Adrenal gland (tissue), 12 donors: Measurements from ENCODE around the gene MRPL10. TPM values are rescaled to one million over a fixed set of nuclear protein-coding genes. Genes with fewer than 3 reads are reported as not detected.
A peak's percentile ranks its signal among the peaks of the same experiment; 100 is the strongest.

ENCODE experiments used
- DNase-seq, 7 donors: peaks; one replicate each; pipeline ENCODE4 v3.0.0-alpha.2; 2019 to 2020
- H3K27ac ChIP-seq, 5 donors: fragments of 200-600 bp; sonication (generic) in 4 of 5; 1 replicate in 3 of 5; 2 replicates in 2 of 5; pipeline versions ENCODE4 v1.5.1 to v1.8.0; 2016 to 2020; ENCODE audit warnings: mild to moderate bottlenecking in 1 of 5
- H3K27me3 ChIP-seq: fragments of 200-600 bp; 2 replicates; pipeline ENCODE4 v1.8.0; 2021
- H3K36me3 ChIP-seq, 2 donors: fragments of 200-600 bp; replicated peaks in 1 of 2; 1 replicate in 1 of 2; 2 replicates in 1 of 2; pipeline versions ENCODE4 v1.5.1 to v1.8.0; 2018 to 2022
- H3K4me1 ChIP-seq, 2 donors: fragments of 200-600 bp; replicated peaks in 1 of 2; 1 replicate in 1 of 2; 2 replicates in 1 of 2; pipeline versions ENCODE4 v1.5.1 to v1.8.0; 2018 to 2021
- H3K4me3 ChIP-seq, 4 donors: fragments of 200-600 bp; sonication (generic) in 3 of 4; one replicate each; pipeline ENCODE4 v1.5.1; 2016 to 2018
- H3K9me3 ChIP-seq, 3 donors: fragments of 200-600 bp; sonication (generic) in 1 of 3; replicated peaks in 1 of 3; 1 replicate in 2 of 3; 2 replicates in 1 of 3; pipeline versions ENCODE4 v1.5.1 to v1.8.0; 2016 to 2021
- POLR2A ChIP-seq, 2 donors: fragments of 450-650 bp; IDR thresholded peaks; one replicate each; pipeline ENCODE4 v1.6.1; 2017; ENCODE audit warnings: antibody characterized with exemption in 2 of 2, mild to moderate bottlenecking in 2 of 2, moderate library complexity in 1 of 2
- WGBS, 4 donors: extraction: QIAGEN DNeasy Blood & Tissue Kit in 2 of 4; methylation state at CpG; one replicate each; pipeline versions ENCODE4 v1.1.5 to v1.1.7; 2013 to 2017; 5-methylcytosine and 5-hydroxymethylcytosine counted together
- intact Hi-C, 2 donors: fragments of 100-400 bp; cut with DNase I; formaldehyde crosslinking; loops; one replicate each; pipeline versions ENCODE4 v1.14.1 to v1.15.0; 2022 to 2023
- polyA plus RNA-seq, 3 donors: library from polyadenylated mRNA; stranded (reverse); fragments of 200-250 nt in 2 of 3; fragments of 350-450 nt in 1 of 3; fragmentation: Illumina TruSeq in 1 of 3; extraction: RNeasy Lipid Tissue Mini Kit (QIAGEN cat#74804) in 1 of 3; gene quantifications; one replicate each; pipeline ENCODE4 v1.2.3, GENCODE V29; 2013 to 2014
- total RNA-seq, 9 donors: library from RNA; depleted of rRNA in 4 of 9; stranded (reverse); fragments of >200 nt in 4 of 9; fragments of 120-200 nt in 1 of 9; fragmentation: NEBNext Ultra II Directional in 1 of 9; extraction: Animal tissue kit (Norgen Biotek cat#: 25700) in 1 of 9; gene quantifications; one replicate each; pipeline versions ENCODE4 v1.1.0 to v1.2.4, GENCODE V29; 2013 to 2023
- TF ChIP-seq, protein P1 (sequence below), 6 experiments: fragments of 450-650 bp in 4 of 6; fragments of 200-600 bp in 2 of 6; sonication (generic) in 1 of 6; IDR thresholded peaks; 1 replicate in 5 of 6; 2 replicates in 1 of 6; pipeline versions ENCODE4 v1.5.1 to v1.8.0; 2016 to 2021; ENCODE audit warnings: antibody characterized with exemption in 6 of 6, mild to moderate bottlenecking in 2 of 6, moderate library complexity in 1 of 6
- donor health status: healthy with polysubstance abuse.
- donor health status: Bipolar disorder and iron deficiency.
- donor health status: DM: yes; HTN: yes; CAD: no.
- donor health status: DM: no; HTN: no; CAD: no.
- donor health status: DM: no; HTN: no; CAD: no.
- donor health status: DM: yes; HTN: yes; CAD: no.

The MRPL10 gene
- total and polyA plus RNA-seq, 12 donors, result 29.0 to 72.5 (median 40.9) TPM

DNA sequence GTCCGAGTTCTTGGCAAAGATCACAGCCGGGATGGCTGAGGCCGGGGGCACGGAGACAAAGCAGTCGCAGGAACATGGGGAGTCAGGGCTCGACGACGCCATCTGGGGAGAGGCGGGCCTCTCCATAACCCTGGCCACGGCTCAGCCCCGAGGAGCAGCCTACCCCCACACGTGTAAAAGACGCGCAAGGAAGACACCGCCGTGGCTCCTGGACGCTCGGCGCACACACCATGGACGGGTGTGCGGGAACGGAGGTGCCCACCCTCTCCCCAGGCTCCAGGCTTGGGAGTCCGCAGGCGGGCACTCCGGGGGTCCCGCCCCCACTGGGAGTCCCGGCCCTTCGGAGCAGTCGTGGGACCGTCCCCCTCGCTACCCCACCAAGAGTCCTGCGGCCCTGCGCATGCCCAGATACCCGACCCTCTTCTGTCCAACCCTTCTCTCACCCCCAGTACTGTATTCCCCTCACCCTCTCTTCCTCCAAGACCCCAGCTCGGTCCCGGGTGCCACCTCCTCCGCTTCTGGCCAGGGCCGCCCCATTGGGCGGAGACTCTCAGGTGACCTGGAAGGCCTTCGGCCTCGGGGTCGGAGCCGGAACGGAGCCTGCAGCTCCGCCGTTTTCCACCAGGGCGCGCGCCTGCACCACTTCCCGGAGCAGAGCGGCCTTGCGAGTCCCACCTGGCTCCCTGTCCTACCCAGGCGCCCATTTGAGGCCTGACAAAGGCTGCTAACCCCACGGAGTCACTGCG is 9.6 kb upstream of the MRPL10 start, which contains the start of gene SCRN2:
TSS of gene SCRN2 (minus strand) at position 532 of the 746 bp plus-strand sequence. CDS start at position 102, 430 bp downstream.
- intact Hi-C loops, result loop anchor here (2.0 to 5.0 kb wide), 2 partner anchors 50 to 126 kb away; no protein-coding TSS in a partner anchor
- 0 to 2% (median 1%) methylated on average over 17 to 55 of the region's 55 CpGs for WGBS, 4 donors

DNA sequence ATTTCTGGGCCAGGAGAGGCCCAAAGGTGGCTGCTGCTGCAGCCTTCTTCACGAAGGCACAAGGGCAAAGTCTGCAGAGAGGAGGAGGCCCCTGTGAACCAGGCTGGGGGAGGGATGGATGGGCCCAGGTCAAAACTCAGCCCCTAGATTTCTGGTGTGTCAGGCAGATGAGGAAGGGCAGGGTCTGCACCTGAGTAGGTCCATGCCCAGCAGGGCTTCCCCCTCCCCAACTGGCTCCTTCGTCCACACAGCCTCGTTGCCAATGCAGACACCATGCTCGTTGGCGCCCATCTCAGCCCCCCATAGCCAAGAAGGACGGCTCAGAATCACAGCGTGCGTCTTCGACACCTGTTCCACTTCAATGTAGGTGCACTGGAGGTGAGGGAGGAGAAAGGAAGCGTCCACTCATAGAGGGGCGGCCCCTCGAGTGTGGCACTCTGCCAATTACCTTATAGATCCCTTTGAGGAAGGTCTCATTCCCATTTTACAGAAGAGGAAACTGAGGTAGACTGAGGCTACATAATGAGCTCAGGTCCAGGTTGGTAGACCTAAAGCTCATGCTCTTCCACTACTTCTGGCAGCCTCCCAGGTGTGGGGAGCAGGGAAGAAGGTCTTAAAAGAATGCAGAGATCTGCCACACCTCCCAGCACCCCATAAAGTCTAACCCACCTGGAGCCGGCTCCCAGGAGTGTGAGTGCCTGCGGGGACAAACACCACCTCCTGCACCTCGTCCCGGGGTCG is 8.8 kb upstream of the MRPL10 start:
- H3K36me3 ChIP-seq, result peaks cover 0 to 19% of the 10 kb centered on the region in 2 donors
- H3K4me1 ChIP-seq, result peaks cover 9 to 13% of the 10 kb centered on the region in 2 donors
- intact Hi-C loops, result loop anchor here (2.0 to 5.0 kb wide), 2 partner anchors 51 to 127 kb away; no protein-coding TSS in a partner anchor
- H3K27me3 ChIP-seq, result no peaks in the 10 kb centered on the region
- peak in 2 of 7 donors; percentile 39 to 58 for DNase-seq
- no peak overlapping the region for H3K27ac ChIP-seq
- 53 to 72% (median 57%) methylated on average over 12 to 17 of the region's 17 CpGs for WGBS, 4 donors
- no peaks in the 10 kb centered on the region for H3K9me3 ChIP-seq
- H3K4me3 ChIP-seq, result peak overlapping the region in 3 of 4 donors; percentile 28 to 78 (median 60)
- TF ChIP-seq, protein P1, sequence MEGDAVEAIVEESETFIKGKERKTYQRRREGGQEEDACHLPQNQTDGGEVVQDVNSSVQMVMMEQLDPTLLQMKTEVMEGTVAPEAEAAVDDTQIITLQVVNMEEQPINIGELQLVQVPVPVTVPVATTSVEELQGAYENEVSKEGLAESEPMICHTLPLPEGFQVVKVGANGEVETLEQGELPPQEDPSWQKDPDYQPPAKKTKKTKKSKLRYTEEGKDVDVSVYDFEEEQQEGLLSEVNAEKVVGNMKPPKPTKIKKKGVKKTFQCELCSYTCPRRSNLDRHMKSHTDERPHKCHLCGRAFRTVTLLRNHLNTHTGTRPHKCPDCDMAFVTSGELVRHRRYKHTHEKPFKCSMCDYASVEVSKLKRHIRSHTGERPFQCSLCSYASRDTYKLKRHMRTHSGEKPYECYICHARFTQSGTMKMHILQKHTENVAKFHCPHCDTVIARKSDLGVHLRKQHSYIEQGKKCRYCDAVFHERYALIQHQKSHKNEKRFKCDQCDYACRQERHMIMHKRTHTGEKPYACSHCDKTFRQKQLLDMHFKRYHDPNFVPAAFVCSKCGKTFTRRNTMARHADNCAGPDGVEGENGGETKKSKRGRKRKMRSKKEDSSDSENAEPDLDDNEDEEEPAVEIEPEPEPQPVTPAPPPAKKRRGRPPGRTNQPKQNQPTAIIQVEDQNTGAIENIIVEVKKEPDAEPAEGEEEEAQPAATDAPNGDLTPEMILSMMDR (IDR thresholded peaks at IDR 0.05), result no peak
- TF ChIP-seq POLR2A (IDR thresholded peaks at IDR 0.05), result no peak

More for the DNA sequence above, 9.6 kb upstream of the MRPL10 start, which contains the start of gene SCRN2:
- Histone ChIP-seq H3K36me3 (peaks cover 0 to 18% of the 10 kb centered on the region in 2 donors), H3K4me1 (peaks cover 9 to 13% of the 10 kb centered on the region in 2 donors), H3K9me3 (no peaks in the 10 kb centered on the region), H3K27me3 (no peaks in the 10 kb centered on the region), H3K4me3 (peak within 1 kb of the TSS; percentile 28 to 78 (median 58)), H3K27ac (peak within 1 kb of the TSS in 2 of 5 donors; percentile 27 to 70)
- DNase-seq, result peak; percentile 86 to 96 (median 90)
- no peak for TF ChIP-seq POLR2A (IDR thresholded peaks at IDR 0.05)
- TF ChIP-seq, protein P1 (IDR thresholded peaks at IDR 0.05), result peak; percentile 88 to 99 (median 97)

DNA sequence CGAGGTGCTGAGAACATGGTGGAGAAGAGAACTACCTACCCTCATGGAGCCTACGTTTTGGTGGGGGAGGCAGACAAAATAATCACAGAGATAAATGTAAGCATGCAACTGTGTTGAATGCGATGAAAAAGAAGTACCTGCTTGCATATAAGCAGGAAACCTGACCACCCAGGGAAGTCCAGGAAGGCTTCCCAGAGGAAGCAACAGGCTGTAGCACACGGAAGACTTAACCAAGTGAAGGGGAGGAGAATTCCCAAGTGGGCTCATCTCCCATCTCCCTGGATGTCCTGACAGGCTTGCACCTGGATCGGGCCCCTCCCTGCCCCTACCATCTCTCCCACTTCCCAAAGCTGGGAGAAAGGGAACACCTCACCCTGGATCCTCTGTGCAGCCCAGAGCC is 7.7 kb upstream of the MRPL10 start:
- no peaks in the 10 kb centered on the region for H3K9me3 ChIP-seq
- H3K27ac ChIP-seq, result no peak overlapping the region
- H3K4me3 ChIP-seq, result no peak overlapping the region
- peaks cover 0 to 19% of the 10 kb centered on the region in 2 donors for H3K36me3 ChIP-seq
- H3K27me3 ChIP-seq, result no peaks in the 10 kb centered on the region
- H3K4me1 ChIP-seq, result peaks cover 9 to 13% of the 10 kb centered on the region in 2 donors
- no peak for TF ChIP-seq POLR2A (IDR thresholded peaks at IDR 0.05)
- TF ChIP-seq, protein P1 (IDR thresholded peaks at IDR 0.05), result no peak
- 85 to 90% (median 87%) methylated on average over 4 to 5 of the region's 5 CpGs for WGBS, 4 donors
- no peak for DNase-seq
- intact Hi-C loops, result loop anchor here in 1 of 2 donors (5.0 kb wide), 1 partner anchor 123 kb away; no protein-coding TSS in a partner anchor

DNA sequence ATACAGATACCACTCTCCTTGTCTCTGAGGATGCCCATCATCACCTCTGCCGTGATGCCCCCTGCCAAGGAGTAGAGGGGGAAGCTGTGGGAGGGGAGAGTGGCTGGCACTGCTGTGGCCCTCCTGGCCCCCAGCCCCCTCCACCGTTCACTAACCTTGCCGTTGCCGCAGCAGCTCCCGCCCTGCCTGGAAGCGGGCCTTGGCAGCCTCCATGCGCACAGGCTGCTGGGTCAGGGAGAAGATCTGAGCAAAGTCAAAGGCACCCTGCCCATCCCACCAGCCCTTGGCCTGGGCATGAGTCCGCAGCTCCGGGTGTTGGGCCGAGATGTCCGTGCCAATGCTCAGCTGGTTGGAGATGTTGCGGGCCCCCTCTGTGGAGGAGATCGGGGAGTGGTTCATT is 7.3 kb upstream of the MRPL10 start:
- Histone ChIP-seq H3K27me3 (no peaks in the 10 kb centered on the region), H3K27ac (no peak overlapping the region), H3K4me3 (no peak overlapping the region), H3K36me3 (peaks cover 0 to 19% of the 10 kb centered on the region in 2 donors), H3K4me1 (peaks cover 9 to 13% of the 10 kb centered on the region in 2 donors), H3K9me3 (no peaks in the 10 kb centered on the region)
- intact Hi-C loops, result loop anchor here in 1 of 2 donors (5.0 kb wide), 1 partner anchor 124 kb away; no protein-coding TSS in a partner anchor
- WGBS, 4 donors, result 90 to 100% (median 93%) methylated on average over 1 to 13 of the region's 13 CpGs
- no peak for DNase-seq
- TF ChIP-seq POLR2A (IDR thresholded peaks at IDR 0.05), result no peak
- TF ChIP-seq, protein P1 (IDR thresholded peaks at IDR 0.05), result no peak
